HG03442 (cell line): ENCODE measurements around the gene FRY.

Experiments used
- ATAC-seq: cut with Tn5 transposase; IDR thresholded peaks from one replicate; pipeline ENCODE4 v1.9.1; 2021; ENCODE audit warnings: mild to moderate bottlenecking, moderate library complexity; ENCODE audit not compliant: unreplicated experiment

FRY gene

DNA sequence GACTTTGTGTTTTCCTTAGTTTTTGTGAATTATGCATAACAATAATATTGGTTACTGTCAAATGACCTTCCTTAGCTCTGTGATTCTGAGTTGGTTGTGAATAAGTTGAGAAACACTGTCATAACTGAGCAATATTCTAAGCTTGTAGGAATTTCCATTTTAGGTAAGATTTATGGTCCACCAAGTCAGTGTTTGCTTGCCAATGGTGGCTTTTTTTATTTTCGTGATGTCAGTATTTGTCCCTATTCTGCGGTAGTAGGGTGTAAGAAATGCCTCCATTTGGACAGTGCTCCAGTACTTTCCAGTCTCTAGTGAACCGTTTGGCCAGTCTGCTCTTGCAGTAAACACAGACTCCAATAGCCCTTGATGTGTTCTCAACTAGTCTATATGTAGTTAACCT lies 94.7 kb downstream of the FRY start:
- no peak for ATAC-seq

DNA sequence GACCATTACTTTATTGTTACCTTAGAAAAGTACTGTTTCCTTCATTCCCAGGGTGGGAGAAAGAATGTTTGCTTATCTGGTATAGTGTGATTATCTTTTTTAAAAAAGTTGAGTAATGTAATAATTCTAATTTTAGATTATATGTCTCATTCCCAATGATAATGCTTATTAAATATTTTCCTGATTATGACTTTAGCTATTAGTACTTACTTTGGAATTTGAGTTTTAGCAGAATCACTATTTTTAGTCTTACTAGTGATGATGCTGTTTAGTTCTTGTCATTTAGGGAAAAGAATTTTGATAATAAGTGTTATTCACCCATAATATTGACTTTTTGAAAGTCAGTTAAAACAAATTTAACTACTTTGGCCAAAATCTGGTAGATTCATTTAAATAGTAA lies 95.2 kb downstream of the FRY start:
- ATAC-seq: no peak

DNA sequence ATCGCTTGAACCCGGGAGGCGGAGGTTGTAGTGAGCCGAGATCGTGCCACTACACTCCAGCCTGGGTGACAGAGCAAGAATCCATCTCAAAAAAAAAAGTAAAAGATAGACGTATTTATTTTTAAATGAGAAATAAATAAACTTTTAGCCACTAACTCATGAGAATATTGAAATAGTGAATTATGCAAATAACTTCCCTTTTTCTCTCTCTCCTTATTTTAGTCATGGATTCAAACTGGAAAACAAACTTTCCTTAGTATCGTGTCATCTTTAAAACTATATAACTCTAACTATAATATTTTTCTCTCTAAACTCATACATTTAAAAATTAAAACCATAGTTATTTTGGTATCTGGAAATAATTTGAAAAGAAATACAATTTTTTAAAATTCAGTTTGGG lies 96.1 kb downstream of the FRY start:
- ATAC-seq: no peak

- no peak for ATAC-seq
Observed at GRCh38 chr13:32134241-32135055, 102.9 kb downstream of the FRY start.

- no peak for ATAC-seq
Observed at GRCh38 chr13:32135056-32135390, 103.4 kb downstream of the FRY start.

GRCh38 chr13:32135655-32136054 lies 104.1 kb downstream of the FRY start:
- no peak for ATAC-seq

- no peak for ATAC-seq
Observed at GRCh38 chr13:32136061-32136460, 104.5 kb downstream of the FRY start.

- no peak for ATAC-seq
Observed at GRCh38 chr13:32136716-32137115, 105.1 kb downstream of the FRY start.

DNA sequence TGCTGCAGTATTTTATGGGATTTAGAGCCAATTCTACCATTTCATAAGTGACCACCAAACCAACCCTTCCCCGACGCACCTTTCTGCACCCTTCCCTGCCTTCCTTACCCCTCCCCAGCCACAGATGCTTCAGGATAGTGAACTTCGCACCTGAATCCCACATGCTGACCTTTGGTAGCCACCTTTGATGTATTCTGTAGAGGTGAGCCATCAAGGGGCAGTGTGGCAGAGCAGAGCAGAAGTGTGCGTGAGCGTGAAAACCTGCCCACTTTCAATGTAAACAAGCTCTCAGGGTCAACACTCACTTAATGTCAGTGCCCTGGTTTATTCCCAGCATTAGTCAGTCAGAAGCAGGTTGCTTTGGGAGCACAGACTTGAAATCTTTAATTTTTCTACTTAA lies 107.7 kb downstream of the FRY start:
- ATAC-seq: no peak

- ATAC-seq: no peak
Observed at GRCh38 chr13:32140109-32140508, 108.5 kb downstream of the FRY start.

DNA sequence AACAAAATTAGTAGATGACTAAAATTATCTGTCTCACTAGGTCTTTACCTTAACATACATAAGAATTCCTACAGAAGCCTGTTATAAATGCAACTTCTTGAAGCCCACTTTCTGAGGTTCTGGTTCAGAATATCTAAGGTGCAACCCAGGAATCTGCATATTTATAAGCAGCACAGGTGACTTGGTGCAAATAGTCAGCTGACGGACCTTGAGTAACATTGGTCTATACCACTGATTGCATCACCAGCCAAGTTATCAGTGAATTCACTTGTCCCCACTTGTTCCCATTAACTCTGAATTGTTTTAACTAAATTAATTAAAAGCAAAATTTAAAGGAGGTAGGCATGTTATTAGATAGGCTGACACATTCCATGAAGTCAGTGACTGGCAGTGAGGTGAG lies 109.9 kb downstream of the FRY start:
- ATAC-seq: no peak

GRCh38 chr13:32142115-32142514 lies 110.5 kb downstream of the FRY start:
- no peak for ATAC-seq

GRCh38 chr13:32142956-32143375 lies 111.4 kb downstream of the FRY start:
- ATAC-seq: no peak

- ATAC-seq: no peak
Observed at GRCh38 chr13:32147193-32147592, 115.6 kb downstream of the FRY start.

DNA sequence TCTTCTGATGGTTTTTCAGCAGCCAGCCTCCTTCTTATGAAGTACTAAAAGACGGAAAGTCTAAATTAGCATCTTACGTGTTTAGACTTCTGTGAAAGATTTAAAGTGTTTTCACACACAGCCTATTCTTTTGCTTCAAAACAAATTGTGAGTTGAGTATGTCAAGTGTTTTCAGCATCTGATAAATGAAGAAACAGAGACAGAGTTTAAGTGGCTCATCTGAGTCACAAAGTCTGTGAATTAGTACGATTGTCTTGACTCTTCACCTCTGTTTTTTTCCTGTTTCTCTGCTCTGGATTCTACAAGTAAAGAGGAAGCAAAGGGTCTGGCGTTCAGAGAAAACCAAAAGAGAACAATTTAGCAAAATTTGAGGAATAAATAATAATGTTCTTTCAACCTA lies 116.4 kb downstream of the FRY start:
- no peak for ATAC-seq

DNA sequence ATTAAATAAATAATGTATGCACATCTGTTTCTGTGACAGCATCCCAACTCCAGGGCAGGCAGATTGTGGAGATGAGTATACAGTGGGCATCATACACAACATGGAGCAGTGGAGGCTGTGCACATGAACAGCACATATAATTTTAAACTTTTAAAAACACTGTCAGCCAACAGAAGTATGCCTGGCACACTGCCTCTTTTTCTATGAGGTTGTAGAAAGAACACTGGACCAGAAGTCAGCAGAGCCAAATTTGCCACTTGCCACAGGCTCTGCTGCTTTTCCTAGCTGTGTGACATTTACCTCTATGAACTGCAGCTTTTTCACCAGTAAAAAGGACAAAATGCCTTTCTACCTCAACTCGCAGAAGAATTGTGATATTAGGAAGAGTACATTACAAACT lies 118.7 kb downstream of the FRY start:
- no peak for ATAC-seq

DNA sequence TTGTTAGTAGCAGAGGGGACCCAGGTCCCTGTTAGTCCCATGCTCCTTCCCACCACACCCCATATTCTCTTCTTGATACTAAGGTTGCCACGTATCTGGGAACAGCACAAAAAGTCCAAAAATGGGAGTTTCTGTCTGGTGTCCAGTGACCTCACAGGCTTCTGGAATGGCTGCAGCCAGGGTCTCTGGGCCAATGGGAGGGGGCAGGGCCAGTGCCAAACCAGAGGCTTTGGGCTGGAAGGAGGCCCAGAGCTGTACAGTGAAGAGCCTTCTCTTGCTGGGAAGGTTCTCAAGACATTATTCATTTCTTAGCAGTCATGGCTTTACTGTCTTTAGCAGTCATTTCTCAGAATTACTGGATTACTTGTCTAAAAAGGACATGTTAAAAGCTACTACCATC lies 119.2 kb downstream of the FRY start:
- no peak for ATAC-seq

GRCh38 chr13:32151240-32151639 lies 119.7 kb downstream of the FRY start:
- ATAC-seq: no peak

DNA sequence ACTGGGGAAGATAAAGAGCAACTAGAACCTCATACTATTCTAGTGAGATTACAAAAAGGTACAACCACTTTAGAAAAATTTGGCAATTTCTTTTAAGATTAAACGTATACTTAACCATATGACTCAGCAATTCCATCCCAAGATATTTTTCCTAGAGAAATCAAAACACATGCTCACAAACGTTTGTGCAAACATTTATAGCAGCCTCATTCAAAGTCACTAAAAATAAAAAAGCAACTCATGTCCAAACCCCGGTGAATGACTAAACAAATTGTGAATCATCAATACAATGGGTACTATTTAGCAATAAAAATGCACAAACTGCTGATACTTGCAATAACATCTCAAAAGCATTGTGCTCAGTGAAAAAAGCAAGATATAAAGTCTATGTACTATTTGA lies 121.5 kb downstream of the FRY start:
- no peak for ATAC-seq

DNA sequence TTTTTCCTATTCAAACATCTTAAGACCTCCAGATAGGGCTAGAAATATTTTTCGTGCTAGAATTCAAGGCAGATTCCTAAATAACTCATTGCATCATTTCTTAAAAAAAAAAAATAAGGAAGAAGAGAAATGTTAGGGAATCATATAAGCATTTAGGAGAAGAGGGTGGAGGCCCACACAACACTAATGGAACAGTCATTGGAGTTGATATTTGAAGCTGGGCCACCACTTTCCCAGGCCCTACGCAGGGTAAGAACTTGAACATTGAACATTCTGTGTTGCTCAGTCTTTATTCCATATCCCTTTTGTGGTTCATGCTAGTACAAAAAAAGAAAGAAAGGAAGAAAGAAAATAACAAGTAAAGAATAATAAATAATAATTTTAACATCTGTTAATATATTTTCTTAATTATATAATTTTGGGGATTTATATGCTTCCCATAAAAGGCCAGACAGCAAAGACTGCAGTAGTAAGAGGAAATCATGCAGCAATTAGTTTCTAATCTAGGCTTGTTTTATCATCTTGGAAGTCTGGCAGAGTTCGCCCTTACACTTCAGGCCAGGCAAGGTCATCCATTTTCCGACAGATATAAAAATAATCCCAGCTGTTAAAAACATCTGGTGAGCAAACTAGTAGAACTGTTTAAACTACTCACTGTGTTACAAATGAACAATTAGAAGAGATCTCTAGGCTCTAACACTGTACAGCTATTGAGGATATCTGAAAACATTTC lies 127.7 kb downstream of the FRY start:
- ATAC-seq: no peak

GRCh38 chr13:32162395-32163005 lies 130.9 kb downstream of the FRY start:
- ATAC-seq: no peak

- peak; percentile 59 for ATAC-seq
Observed at GRCh38 chr13:32164622-32165268, 133.2 kb downstream of the FRY start.
